ENCODE results near the gene ALOXE3.

ALOXE3 gene

GRCh38 chr17:8051831-8052230, 66.5 kb downstream of the ALOXE3 start:
- no peak for DNase-seq (ENCODE audit: low read depth in 2 of 2)

- DNase-seq (ENCODE audit: low read depth in 2 of 2), result no peak
Measured at GRCh38 chr17:8048736-8049135, 69.6 kb downstream of the ALOXE3 start.

GRCh38 chr17:8048236-8048635, 70.1 kb downstream of the ALOXE3 start:
- DNase-seq (ENCODE audit: low read depth in 2 of 2), result no peak

GRCh38 chr17:8047769-8048110, 70.6 kb downstream of the ALOXE3 start:
- DNase-seq (ENCODE audit: low read depth in 2 of 2), result no peak

- no peak for DNase-seq (ENCODE audit: low read depth in 2 of 2)
Measured at GRCh38 chr17:8046929-8047768, 71.2 kb downstream of the ALOXE3 start.

- DNase-seq (ENCODE audit: low read depth in 2 of 2), result no peak
Measured at GRCh38 chr17:8046306-8046928, 71.9 kb downstream of the ALOXE3 start.

Data from stimulated activated CD4-positive, alpha-beta T cell treated with anti-CD3 and anti-CD28 coated beads, Interleukin-12 subunit alpha, Interleukin-12 subunit beta, amount 100 ng/mL, for 24 hours (primary cell).